H9 (cell line): ENCODE measurements around the gene PSAPL1. TPM values are rescaled to one million over a fixed set of nuclear protein-coding genes. Genes with fewer than 3 reads are reported as not detected.

Source experiments
- DNase-seq: peaks from one replicate; pipeline ENCODE4 v3.0.0-alpha.2; 2017
- H2AFZ ChIP-seq: one replicate; pipeline ENCODE4 v1.6.1; 2013; ENCODE audit warnings: mild to moderate bottlenecking, low read length, control low read depth, moderate library complexity
- H2AK5ac ChIP-seq: 2 replicates; pipeline ENCODE4 v1.6.1; 2013; ENCODE audit warnings: low read length, control low read depth, mixed read lengths; ENCODE audit not compliant: insufficient read length
- H2BK120ac ChIP-seq: one replicate; pipeline ENCODE4 v1.6.1; 2013; ENCODE audit warnings: low read depth, mild to moderate bottlenecking, low read length, control low read depth, inconsistent platforms; ENCODE audit not compliant: poor library complexity, severe bottlenecking
- H2BK12ac ChIP-seq: 2 replicates; pipeline ENCODE4 v1.6.1; 2013; ENCODE audit warnings: low read length, control low read depth, mixed read lengths, low read depth; ENCODE audit not compliant: insufficient read length
- H2BK15ac ChIP-seq: 2 replicates; pipeline ENCODE4 v1.6.1; 2013; ENCODE audit warnings: low read depth, low read length, control low read depth
- H2BK20ac ChIP-seq: one replicate; pipeline ENCODE4 v1.6.1; 2013; ENCODE audit warnings: low read depth, mild to moderate bottlenecking, low read length, control low read depth, inconsistent platforms; ENCODE audit not compliant: poor library complexity, severe bottlenecking
- H2BK5ac ChIP-seq: 2 replicates; pipeline ENCODE4 v1.6.1; 2013; ENCODE audit warnings: low read length, control low read depth, mixed read lengths; ENCODE audit not compliant: insufficient read length
- H3K14ac ChIP-seq: 2 replicates; pipeline ENCODE4 v1.6.1; 2013; ENCODE audit warnings: low read length, control low read depth; ENCODE audit not compliant: insufficient read depth
- H3K18ac ChIP-seq: 2 replicates; pipeline ENCODE4 v1.6.1; 2013; ENCODE audit warnings: low read depth, mild to moderate bottlenecking, mixed read lengths, low read length, control low read depth; ENCODE audit not compliant: insufficient read length
- H3K23ac ChIP-seq: 2 replicates; pipeline ENCODE4 v1.6.1; 2013; ENCODE audit warnings: low read length, control low read depth, mixed read lengths, low read depth; ENCODE audit not compliant: insufficient read length
- H3K23me2 ChIP-seq: 2 replicates; pipeline ENCODE4 v1.6.1; 2013; ENCODE audit warnings: low read depth, mild to moderate bottlenecking, mixed read lengths, low read length, control low read depth; ENCODE audit not compliant: insufficient read length, poor library complexity, severe bottlenecking
- H3K27ac ChIP-seq: 2 replicates; pipeline ENCODE4 v1.5.1; 2013; ENCODE audit warnings: low read length, control low read depth, mixed read lengths, low read depth; ENCODE audit not compliant: insufficient read length
- H3K27me3 ChIP-seq: 2 replicates; pipeline ENCODE4 v1.6.1; 2013; ENCODE audit warnings: low read length, control low read depth, inconsistent platforms; ENCODE audit not compliant: insufficient read depth
- H3K4ac ChIP-seq: 2 replicates; pipeline ENCODE4 v1.6.1; 2013; ENCODE audit warnings: low read depth, mild to moderate bottlenecking, control low read depth, inconsistent platforms, low read length, moderate library complexity
- H3K4me1 ChIP-seq: 2 replicates; pipeline ENCODE4 v1.6.1; 2013; ENCODE audit warnings: low read length, control low read depth, inconsistent platforms; ENCODE audit not compliant: insufficient read depth
- H3K4me2 ChIP-seq: 2 replicates; pipeline ENCODE4 v1.6.1; 2013; ENCODE audit warnings: low read length, control low read depth, mixed read lengths; ENCODE audit not compliant: insufficient read length, insufficient read depth
- H3K56ac ChIP-seq: 2 replicates; pipeline ENCODE4 v1.6.1; 2013; ENCODE audit warnings: low read depth, mild to moderate bottlenecking, mixed read lengths, low read length, control low read depth; ENCODE audit not compliant: insufficient read length
- H3K79me1 ChIP-seq: 2 replicates; pipeline ENCODE4 v1.6.1; 2013; ENCODE audit warnings: low read depth, mild to moderate bottlenecking, moderate library complexity, low read length, control low read depth, inconsistent platforms; ENCODE audit not compliant: insufficient read depth, poor library complexity, severe bottlenecking
- H3K79me2 ChIP-seq: 2 replicates; pipeline ENCODE4 v1.6.1; 2013; ENCODE audit warnings: low read length, control low read depth, inconsistent platforms; ENCODE audit not compliant: insufficient read depth
- H3K9ac ChIP-seq: 2 replicates; pipeline ENCODE4 v1.6.1; 2013; ENCODE audit warnings: low read length, control low read depth, mixed read lengths; ENCODE audit not compliant: insufficient read length; ENCODE audit errors: extremely low read depth
- H3K9me3 ChIP-seq: one replicate; pipeline ENCODE4 v1.6.1; 2013; ENCODE audit warnings: low read depth, low read length, inconsistent platforms; ENCODE audit not compliant: control insufficient read depth
- H3T11ph ChIP-seq: one replicate; pipeline ENCODE4 v1.6.1; 2013; ENCODE audit warnings: mild to moderate bottlenecking, low read length, control low read depth, inconsistent platforms
- H4K20me1 ChIP-seq: one replicate; pipeline ENCODE4 v1.6.1; 2013; ENCODE audit not compliant: control insufficient read depth, insufficient read length, insufficient read depth
- H4K5ac ChIP-seq: 2 replicates; pipeline ENCODE4 v1.6.1; 2013; ENCODE audit warnings: low read depth, mild to moderate bottlenecking, mixed read lengths, low read length, control low read depth; ENCODE audit not compliant: insufficient read length
- H4K8ac ChIP-seq: replicated peaks from 2 replicates; pipeline ENCODE4 v1.6.1; 2013; ENCODE audit warnings: low read length, control low read depth, mixed read lengths, low read depth; ENCODE audit not compliant: insufficient read length
- H4K91ac ChIP-seq: 2 replicates; pipeline ENCODE4 v1.6.1; 2013; ENCODE audit warnings: low read depth, mild to moderate bottlenecking, moderate library complexity, mixed read lengths, low read length, control low read depth; ENCODE audit not compliant: insufficient read length
- H3K27ac Mint-ChIP-seq, 3 experiments: 2 replicates in 2 of 3; 3 replicates in 1 of 3; pipeline ENCODE4 v1.8.0; 2020 to 2021; ENCODE audit warnings: mixed read lengths in 3 of 3, mild to moderate bottlenecking in 1 of 3, moderate library complexity in 1 of 3
- H3K27me3 Mint-ChIP-seq: 2 replicates; pipeline ENCODE4 v1.8.0; 2021; ENCODE audit warnings: low read depth, mild to moderate bottlenecking, moderate library complexity, mixed read lengths
- H3K36me3 Mint-ChIP-seq, 3 experiments: 2 replicates in 2 of 3; 3 replicates in 1 of 3; pipeline ENCODE4 v1.8.0; 2020 to 2021; ENCODE audit warnings: low read depth in 3 of 3, mixed read lengths in 3 of 3; ENCODE audit not compliant: insufficient read depth in 1 of 3
- H3K4me1 Mint-ChIP-seq, 2 experiments: 2 replicates each; pipeline ENCODE4 v1.8.0; 2020; ENCODE audit warnings: mixed read lengths in 2 of 2
- H3K4me3 Mint-ChIP-seq, 2 experiments: 2 replicates in 1 of 2; 3 replicates in 1 of 2; pipeline ENCODE4 v1.8.0; 2020 to 2021; ENCODE audit warnings: mild to moderate bottlenecking in 2 of 2, mixed read lengths in 2 of 2, moderate library complexity in 1 of 2
- H3K9me3 Mint-ChIP-seq, 2 experiments: 2 replicates in 1 of 2; 3 replicates in 1 of 2; pipeline ENCODE4 v1.8.0; 2020; ENCODE audit warnings: mild to moderate bottlenecking in 2 of 2, mixed read lengths in 2 of 2, moderate library complexity in 1 of 2
- WGBS: extraction: QIAGEN DNeasy Blood & Tissue Kit; methylation state at CpG from one replicate; pipeline ENCODE4 v1.1.7; 2013; ENCODE audit warnings: missing lambda C conversion rate, low lambda C conversion rate, mixed read lengths; ENCODE audit not compliant: insufficient read length; ENCODE audit errors: extremely low coverage; 5-methylcytosine and 5-hydroxymethylcytosine counted together
- total RNA-seq: library from RNA; stranded (reverse); gene quantifications from 2 replicates; pipeline ENCODE4 v1.2.1, GENCODE V29; 2021
- TF ChIP-seq, protein P1 (sequence below): fragments of 200-600 bp; sonication (generic); conservative IDR thresholded peaks from 3 replicates; pipeline ENCODE4 v1.8.0; 2021; ENCODE audit warnings: antibody characterized with exemption, mild to moderate bottlenecking

PSAPL1 gene
- total RNA-seq, 1 experiment from 2014 or later, result 0.04 TPM

DNA sequence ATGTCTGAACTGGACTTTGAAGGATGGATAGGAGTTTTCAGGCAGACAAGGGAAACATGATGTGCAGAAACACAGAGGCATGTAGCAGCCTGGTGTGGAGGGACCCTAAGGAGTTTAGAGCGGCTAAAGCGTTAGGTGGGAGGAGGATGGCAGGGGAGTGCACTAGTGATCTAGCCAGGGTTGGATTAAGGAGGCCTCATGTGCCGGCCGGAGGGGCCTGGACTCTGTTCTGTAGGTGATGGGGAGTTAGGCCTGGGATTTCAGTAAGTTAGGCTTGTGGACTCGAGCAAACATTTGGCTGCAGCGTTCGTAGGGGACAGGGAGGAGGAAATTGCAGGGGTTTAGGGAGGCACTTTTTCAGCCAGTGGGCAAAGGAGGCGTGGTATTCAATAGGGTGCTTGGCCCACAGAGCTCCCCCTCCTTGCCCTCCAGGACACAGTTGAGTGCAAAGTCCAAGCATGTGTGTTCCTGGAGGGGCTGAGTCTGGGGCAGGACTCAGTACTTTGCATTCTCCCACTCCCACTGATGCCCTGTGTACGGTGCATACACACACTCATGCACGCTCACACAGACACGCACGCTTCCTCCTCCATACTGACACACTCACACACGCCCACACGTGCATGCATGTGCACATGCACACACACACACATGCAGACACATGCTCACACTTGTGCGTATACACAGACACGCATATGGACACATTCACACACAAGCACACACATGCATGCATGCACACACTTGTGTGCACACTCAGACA, 18.6 kb downstream of the PSAPL1 start:
- Histone ChIP-seq H3T11ph (no peak overlapping the region), H2BK20ac (no peak overlapping the region), H3K14ac (no peak overlapping the region), H3K56ac (no peak overlapping the region), H3K4me2 (no peak overlapping the region), H4K5ac (no peak overlapping the region), H3K79me1 (no peaks in the 10 kb centered on the region), H3K23me2 (no peaks in the 10 kb centered on the region), H2BK120ac (no peak overlapping the region), H3K4ac (no peak overlapping the region), H3K4me1 (no peaks in the 10 kb centered on the region), H3K23ac (no peak overlapping the region), H4K8ac (no peak overlapping the region), H2AK5ac (no peak overlapping the region), H2BK12ac (no peak overlapping the region), H3K27me3 (peaks cover 39% of the 10 kb centered on the region), H3K79me2 (no peaks in the 10 kb centered on the region), H3K9me3 (no peaks in the 10 kb centered on the region), H3K9ac (no peak overlapping the region), H4K20me1 (no peaks in the 10 kb centered on the region), H3K27ac (no peak overlapping the region), H2AFZ (no peak overlapping the region), H2BK5ac (no peak overlapping the region), H2BK15ac (no peak overlapping the region), H3K18ac (no peak overlapping the region), H4K91ac (no peak overlapping the region)
- Mint-ChIP-seq H3K4me3 (peak overlapping the region in 1 of 2 experiments; percentile 12; a peak in 1 of 5 replicates), H3K27ac (peak overlapping the region in 1 of 3 experiments; percentile 2; a peak in 1 of 7 replicates), H3K27me3 (peaks cover 89% of the 10 kb centered on the region), H3K4me1 (peaks cover 32 to 40% of the 10 kb centered on the region in 2 experiments), H3K36me3 (peaks cover 0 to 8% (median 0%) of the 10 kb centered on the region in 3 experiments; a peak in 2 of 7 replicates), H3K9me3 (peaks cover 8 to 17% of the 10 kb centered on the region in 2 experiments)
- peak; percentile 13 for DNase-seq
- no CpG with 5 or more reads among the region's 16 CpGs for WGBS
- TF ChIP-seq, protein P1, sequence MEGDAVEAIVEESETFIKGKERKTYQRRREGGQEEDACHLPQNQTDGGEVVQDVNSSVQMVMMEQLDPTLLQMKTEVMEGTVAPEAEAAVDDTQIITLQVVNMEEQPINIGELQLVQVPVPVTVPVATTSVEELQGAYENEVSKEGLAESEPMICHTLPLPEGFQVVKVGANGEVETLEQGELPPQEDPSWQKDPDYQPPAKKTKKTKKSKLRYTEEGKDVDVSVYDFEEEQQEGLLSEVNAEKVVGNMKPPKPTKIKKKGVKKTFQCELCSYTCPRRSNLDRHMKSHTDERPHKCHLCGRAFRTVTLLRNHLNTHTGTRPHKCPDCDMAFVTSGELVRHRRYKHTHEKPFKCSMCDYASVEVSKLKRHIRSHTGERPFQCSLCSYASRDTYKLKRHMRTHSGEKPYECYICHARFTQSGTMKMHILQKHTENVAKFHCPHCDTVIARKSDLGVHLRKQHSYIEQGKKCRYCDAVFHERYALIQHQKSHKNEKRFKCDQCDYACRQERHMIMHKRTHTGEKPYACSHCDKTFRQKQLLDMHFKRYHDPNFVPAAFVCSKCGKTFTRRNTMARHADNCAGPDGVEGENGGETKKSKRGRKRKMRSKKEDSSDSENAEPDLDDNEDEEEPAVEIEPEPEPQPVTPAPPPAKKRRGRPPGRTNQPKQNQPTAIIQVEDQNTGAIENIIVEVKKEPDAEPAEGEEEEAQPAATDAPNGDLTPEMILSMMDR, result no peak
